Measurements from ENCODE around the gene ABCB9. TPM values are rescaled to one million over a fixed set of nuclear protein-coding genes. Genes with fewer than 3 reads are reported as not detected.

The ABCB9 gene
- total and polyA plus RNA-seq, 2 of the 8 experiments (the other 6 are each of a cell fraction or from before 2014, with no cell fraction given): 3.8 to 8.0 TPM

DNA sequence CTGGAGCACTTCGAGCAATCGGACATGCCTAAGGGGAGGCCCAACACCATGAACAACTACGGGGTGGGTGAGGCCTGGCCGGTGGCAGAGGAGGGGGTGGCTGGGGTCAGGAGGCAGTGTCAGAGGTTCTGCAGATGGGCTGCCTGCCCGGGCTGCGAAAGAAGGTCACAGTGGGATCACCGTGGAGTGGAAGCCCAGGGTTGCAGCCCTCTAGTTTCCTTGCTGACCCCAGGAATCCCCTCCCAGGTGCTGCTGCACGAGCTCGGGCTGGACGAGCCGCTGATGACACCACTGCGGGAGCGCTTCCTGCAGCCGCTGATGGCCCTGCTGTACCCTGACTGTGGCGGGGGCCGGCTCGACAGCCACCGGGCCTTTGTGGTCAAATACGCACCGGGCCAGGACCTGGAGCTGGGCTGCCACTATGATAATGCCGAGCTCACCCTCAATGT lies 12.3 kb upstream of the ABCB9 start (continued):
- TF ChIP-seq, protein P1, sequence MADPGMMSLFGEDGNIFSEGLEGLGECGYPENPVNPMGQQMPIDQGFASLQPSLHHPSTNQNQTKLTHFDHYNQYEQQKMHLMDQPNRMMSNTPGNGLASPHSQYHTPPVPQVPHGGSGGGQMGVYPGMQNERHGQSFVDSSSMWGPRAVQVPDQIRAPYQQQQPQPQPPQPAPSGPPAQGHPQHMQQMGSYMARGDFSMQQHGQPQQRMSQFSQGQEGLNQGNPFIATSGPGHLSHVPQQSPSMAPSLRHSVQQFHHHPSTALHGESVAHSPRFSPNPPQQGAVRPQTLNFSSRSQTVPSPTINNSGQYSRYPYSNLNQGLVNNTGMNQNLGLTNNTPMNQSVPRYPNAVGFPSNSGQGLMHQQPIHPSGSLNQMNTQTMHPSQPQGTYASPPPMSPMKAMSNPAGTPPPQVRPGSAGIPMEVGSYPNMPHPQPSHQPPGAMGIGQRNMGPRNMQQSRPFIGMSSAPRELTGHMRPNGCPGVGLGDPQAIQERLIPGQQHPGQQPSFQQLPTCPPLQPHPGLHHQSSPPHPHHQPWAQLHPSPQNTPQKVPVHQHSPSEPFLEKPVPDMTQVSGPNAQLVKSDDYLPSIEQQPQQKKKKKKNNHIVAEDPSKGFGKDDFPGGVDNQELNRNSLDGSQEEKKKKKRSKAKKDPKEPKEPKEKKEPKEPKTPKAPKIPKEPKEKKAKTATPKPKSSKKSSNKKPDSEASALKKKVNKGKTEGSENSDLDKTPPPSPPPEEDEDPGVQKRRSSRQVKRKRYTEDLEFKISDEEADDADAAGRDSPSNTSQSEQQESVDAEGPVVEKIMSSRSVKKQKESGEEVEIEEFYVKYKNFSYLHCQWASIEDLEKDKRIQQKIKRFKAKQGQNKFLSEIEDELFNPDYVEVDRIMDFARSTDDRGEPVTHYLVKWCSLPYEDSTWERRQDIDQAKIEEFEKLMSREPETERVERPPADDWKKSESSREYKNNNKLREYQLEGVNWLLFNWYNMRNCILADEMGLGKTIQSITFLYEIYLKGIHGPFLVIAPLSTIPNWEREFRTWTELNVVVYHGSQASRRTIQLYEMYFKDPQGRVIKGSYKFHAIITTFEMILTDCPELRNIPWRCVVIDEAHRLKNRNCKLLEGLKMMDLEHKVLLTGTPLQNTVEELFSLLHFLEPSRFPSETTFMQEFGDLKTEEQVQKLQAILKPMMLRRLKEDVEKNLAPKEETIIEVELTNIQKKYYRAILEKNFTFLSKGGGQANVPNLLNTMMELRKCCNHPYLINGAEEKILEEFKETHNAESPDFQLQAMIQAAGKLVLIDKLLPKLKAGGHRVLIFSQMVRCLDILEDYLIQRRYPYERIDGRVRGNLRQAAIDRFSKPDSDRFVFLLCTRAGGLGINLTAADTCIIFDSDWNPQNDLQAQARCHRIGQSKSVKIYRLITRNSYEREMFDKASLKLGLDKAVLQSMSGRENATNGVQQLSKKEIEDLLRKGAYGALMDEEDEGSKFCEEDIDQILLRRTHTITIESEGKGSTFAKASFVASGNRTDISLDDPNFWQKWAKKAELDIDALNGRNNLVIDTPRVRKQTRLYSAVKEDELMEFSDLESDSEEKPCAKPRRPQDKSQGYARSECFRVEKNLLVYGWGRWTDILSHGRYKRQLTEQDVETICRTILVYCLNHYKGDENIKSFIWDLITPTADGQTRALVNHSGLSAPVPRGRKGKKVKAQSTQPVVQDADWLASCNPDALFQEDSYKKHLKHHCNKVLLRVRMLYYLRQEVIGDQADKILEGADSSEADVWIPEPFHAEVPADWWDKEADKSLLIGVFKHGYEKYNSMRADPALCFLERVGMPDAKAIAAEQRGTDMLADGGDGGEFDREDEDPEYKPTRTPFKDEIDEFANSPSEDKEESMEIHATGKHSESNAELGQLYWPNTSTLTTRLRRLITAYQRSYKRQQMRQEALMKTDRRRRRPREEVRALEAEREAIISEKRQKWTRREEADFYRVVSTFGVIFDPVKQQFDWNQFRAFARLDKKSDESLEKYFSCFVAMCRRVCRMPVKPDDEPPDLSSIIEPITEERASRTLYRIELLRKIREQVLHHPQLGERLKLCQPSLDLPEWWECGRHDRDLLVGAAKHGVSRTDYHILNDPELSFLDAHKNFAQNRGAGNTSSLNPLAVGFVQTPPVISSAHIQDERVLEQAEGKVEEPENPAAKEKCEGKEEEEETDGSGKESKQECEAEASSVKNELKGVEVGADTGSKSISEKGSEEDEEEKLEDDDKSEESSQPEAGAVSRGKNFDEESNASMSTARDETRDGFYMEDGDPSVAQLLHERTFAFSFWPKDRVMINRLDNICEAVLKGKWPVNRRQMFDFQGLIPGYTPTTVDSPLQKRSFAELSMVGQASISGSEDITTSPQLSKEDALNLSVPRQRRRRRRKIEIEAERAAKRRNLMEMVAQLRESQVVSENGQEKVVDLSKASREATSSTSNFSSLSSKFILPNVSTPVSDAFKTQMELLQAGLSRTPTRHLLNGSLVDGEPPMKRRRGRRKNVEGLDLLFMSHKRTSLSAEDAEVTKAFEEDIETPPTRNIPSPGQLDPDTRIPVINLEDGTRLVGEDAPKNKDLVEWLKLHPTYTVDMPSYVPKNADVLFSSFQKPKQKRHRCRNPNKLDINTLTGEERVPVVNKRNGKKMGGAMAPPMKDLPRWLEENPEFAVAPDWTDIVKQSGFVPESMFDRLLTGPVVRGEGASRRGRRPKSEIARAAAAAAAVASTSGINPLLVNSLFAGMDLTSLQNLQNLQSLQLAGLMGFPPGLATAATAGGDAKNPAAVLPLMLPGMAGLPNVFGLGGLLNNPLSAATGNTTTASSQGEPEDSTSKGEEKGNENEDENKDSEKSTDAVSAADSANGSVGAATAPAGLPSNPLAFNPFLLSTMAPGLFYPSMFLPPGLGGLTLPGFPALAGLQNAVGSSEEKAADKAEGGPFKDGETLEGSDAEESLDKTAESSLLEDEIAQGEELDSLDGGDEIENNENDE (IDR thresholded peaks at IDR 0.05; ENCODE audit: insufficient replicate concordance, low read length): no peak
- TF ChIP-seq, protein P2, sequence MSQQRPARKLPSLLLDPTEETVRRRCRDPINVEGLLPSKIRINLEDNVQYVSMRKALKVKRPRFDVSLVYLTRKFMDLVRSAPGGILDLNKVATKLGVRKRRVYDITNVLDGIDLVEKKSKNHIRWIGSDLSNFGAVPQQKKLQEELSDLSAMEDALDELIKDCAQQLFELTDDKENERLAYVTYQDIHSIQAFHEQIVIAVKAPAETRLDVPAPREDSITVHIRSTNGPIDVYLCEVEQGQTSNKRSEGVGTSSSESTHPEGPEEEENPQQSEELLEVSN (IDR thresholded peaks at IDR 0.05): no peak
- TF ChIP-seq JUND (IDR thresholded peaks at IDR 0.05; ENCODE audit: low read length) (no peak), TAF7 (optimal IDR thresholded peaks at IDR 0.05; ENCODE audit: borderline replicate concordance, low read depth, low read length) (no peak), SRF (IDR thresholded peaks at IDR 0.05; ENCODE audit: low read depth, low read length) (no peak), TAF1 (IDR thresholded peaks at IDR 0.05; ENCODE audit: low read depth, low read length) (no peak), SIRT6 (IDR thresholded peaks at IDR 0.05; ENCODE audit: low read length) (no peak), POLR2A (IDR thresholded peaks at IDR 0.05; ENCODE audit: control extremely low read depth in 1 of 2, low read depth in 2 of 2, low read length in 2 of 2) (no peak), SP2 (IDR thresholded peaks at IDR 0.05; ENCODE audit: low read length) (no peak), SIN3A (conservative IDR thresholded peaks at IDR 0.05 in 1 of 2, IDR thresholded peaks at IDR 0.05 in 1 of 2; ENCODE audit: low read depth in 1 of 2, low read length in 2 of 2) (no peak)

Measured in H1 (cell line).